ENCODE results near the gene EIPR1. TPM values are rescaled to one million over a fixed set of nuclear protein-coding genes. Genes with fewer than 3 reads are reported as not detected.

EIPR1 gene
- total and polyA plus RNA-seq, 2 of the 13 experiments (the other 11 are each of a cell fraction or from before 2014, with no cell fraction given) = 70.0 to 96.3 TPM

- TF ChIP-seq, protein P1, sequence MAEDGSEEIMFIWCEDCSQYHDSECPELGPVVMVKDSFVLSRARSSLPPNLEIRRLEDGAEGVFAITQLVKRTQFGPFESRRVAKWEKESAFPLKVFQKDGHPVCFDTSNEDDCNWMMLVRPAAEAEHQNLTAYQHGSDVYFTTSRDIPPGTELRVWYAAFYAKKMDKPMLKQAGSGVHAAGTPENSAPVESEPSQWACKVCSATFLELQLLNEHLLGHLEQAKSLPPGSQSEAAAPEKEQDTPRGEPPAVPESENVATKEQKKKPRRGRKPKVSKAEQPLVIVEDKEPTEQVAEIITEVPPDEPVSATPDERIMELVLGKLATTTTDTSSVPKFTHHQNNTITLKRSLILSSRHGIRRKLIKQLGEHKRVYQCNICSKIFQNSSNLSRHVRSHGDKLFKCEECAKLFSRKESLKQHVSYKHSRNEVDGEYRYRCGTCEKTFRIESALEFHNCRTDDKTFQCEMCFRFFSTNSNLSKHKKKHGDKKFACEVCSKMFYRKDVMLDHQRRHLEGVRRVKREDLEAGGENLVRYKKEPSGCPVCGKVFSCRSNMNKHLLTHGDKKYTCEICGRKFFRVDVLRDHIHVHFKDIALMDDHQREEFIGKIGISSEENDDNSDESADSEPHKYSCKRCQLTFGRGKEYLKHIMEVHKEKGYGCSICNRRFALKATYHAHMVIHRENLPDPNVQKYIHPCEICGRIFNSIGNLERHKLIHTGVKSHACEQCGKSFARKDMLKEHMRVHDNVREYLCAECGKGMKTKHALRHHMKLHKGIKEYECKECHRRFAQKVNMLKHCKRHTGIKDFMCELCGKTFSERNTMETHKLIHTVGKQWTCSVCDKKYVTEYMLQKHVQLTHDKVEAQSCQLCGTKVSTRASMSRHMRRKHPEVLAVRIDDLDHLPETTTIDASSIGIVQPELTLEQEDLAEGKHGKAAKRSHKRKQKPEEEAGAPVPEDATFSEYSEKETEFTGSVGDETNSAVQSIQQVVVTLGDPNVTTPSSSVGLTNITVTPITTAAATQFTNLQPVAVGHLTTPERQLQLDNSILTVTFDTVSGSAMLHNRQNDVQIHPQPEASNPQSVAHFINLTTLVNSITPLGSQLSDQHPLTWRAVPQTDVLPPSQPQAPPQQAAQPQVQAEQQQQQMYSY (CRISPR knock-in tag; IDR thresholded peaks at IDR 0.05) = no peak
- TF ChIP-seq ZHX2 (IDR thresholded peaks at IDR 0.05; ENCODE audit: low read depth) (0 out of 2 replicates have a peak, but pooled peaks have one; percentile 25), ZHX2 (CRISPR knock-in tag; IDR thresholded peaks at IDR 0.05; ENCODE audit: borderline replicate concordance) (no peak), SIN3A (IDR thresholded peaks at IDR 0.05; ENCODE audit: borderline replicate concordance, low read depth, low read length) (peak; percentile 37; the same call in 1 of the 2 replicates), KIAA2018 (CRISPR knock-in tag; IDR thresholded peaks at IDR 0.05; ENCODE audit: borderline replicate concordance) (no peak), BORCS8-MEF2B (CRISPR knock-in tag; IDR thresholded peaks at IDR 0.05) (peak; percentile 55; the same call in 1 of the 2 replicates), ZNF724P (CRISPR knock-in tag; IDR thresholded peaks at IDR 0.05; ENCODE audit: borderline replicate concordance) (0 out of 2 replicates have a peak, but pooled peaks have one; percentile 46), RARA (CRISPR knock-in tag; IDR thresholded peaks at IDR 0.05) (peak; percentile 72), TBX3 (IDR thresholded peaks at IDR 0.05; ENCODE audit: borderline replicate concordance) (peak; percentile 9; the same call in 1 of the 2 replicates)
These were observed 53.0 kb downstream of the EIPR1 start (continued) for GRCh38 chr2:3324404-3325281.

Measured in HepG2 (cell line).